DMS53 treated with DMSO at 0.1 percent for 48 hours (cell line): Measurements from ENCODE around the gene PROS1.
"Not testable (repeated sequence)": the region's sequence is repeated elsewhere in the genome, so short reads cannot be mapped to it uniquely, and the experiment has no call there.

Experiments used
- DNase-seq: peaks from one replicate; lab custom pipeline; 2025; ENCODE audit not compliant: unreplicated experiment; lab: John Stamatoyannopoulos, UW

PROS1 gene

DNA sequence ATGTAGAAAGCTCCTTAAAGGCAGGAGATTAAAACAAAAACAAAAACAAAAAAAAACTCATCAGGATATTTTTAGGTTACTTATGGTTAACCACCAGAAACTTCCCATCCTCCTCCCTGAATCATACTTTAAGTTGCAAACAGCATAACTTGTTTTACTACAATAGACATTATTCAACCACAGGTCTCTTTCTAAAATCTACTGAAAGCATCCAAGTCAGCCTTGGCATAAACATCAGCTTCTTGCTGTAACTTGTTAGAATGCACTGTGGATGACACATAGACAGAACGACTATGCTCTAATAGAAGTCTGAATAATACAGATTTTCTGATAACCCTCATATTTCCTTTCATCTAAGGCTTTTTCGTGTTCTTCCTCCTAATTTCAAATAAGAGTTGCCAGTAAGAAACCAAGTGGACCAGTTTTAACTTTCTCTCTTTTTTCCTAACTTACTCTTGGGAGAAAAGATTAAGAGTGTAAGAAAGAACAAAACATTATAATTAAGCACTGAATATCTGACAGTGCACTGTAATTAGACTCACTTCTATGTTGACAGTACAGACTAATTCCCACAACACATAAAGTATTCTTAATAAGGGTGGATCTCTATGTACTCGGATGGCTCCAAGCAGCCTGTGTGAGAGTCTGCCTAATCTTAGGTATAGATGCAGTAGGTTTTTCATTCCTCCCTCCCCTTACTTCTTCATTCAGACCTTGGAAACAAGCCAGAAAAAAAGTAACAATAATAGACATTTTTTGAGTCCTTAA is 95.3 kb downstream of the PROS1 start:
- not testable (repeated sequence) for DNase-seq

DNA sequence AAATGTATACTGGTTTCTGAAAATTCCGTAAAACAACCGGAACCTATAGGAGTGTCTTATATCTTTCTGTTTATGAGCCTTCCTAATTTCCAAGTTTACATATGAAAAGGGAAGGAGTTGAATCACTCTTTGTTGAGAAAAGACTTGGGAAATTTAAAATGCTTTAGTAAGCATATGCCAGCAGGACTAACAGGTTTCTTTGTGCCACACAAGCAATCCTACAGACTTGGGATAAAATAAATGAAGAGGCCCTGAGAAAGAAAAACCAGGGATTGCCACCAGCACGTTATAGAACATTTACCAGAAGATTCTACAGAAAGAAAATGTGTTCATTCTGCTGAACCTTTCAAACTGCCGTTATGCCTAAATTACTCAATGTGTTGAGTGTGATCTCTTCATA is 96.3 kb downstream of the PROS1 start:
- DNase-seq: not testable (repeated sequence)

- not testable (repeated sequence) for DNase-seq
Observed at GRCh38 chr3:93873412-93873811, 100.3 kb downstream of the PROS1 start.

- DNase-seq: no peak
Observed at GRCh38 chr3:93867425-93867824, 106.3 kb downstream of the PROS1 start.

- DNase-seq: no peak
Observed at GRCh38 chr3:93861017-93861416, 112.7 kb downstream of the PROS1 start.

GRCh38 chr3:93855401-93855800 is 118.3 kb downstream of the PROS1 start:
- DNase-seq: no peak

DNA sequence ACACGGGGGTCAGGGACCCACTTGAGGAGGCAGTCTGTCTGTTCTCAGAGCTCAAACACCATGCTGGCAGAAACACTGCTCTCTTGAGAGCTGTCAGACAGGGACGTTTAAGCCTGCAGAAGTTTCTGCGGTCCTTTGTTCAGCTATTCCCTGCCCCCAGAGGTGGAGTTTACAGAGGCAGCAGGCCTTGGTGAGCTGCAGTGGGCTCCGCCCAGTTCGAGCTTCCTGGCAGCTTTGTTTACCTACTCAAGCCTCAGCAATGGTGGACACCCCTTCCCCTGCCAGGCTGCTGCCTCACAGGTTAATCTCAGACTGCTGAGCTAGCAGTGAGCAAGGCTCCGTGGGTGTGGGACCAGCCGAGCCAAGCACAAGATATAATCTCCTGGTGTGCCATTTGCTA is 121.5 kb downstream of the PROS1 start:
- not testable (repeated sequence) for DNase-seq

DNA sequence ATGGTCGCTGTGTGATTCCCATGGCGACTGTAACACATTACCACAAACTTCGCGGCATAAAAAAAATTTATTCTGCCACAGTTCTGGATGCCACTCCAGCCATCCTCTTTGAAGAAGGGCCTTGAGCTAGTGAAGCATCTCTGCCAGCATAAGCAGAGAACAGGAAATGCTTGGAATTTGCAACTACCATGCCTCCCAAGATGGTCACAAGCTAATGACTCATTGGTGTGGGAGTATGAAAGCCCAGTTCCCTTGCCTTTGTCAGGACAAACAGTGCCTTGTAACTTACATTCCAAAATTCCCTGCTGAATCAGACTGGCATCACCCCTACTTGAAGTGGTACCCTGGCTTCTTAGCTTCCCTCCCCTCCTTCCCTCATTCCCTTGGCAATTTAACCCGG is 129.7 kb downstream of the PROS1 start:
- DNase-seq: no peak

GRCh38 chr3:93839193-93839592 is 134.5 kb downstream of the PROS1 start:
- not testable (repeated sequence) for DNase-seq
